ENCODE results near the gene CTPS2.

The CTPS2 gene

GRCh38 chrX:16567681-16568080 is 144.8 kb downstream of the CTPS2 start:
- TF ChIP-seq CTCF (IDR thresholded peaks at IDR 0.05; ENCODE audit: low read depth, low read length, missing control alignments), result no peak
- H3K4me3 ChIP-seq (ENCODE audit: low read depth, low read length), result no peak overlapping the region
- DNase-seq (ENCODE audit: low read depth), result no peak

GRCh38 chrX:16566571-16566970 is 145.9 kb downstream of the CTPS2 start:
- H3K4me3 ChIP-seq (ENCODE audit: low read depth, low read length), result no peak overlapping the region
- no peak for DNase-seq (ENCODE audit: low read depth)
- no peak for TF ChIP-seq CTCF (IDR thresholded peaks at IDR 0.05; ENCODE audit: low read depth, low read length, missing control alignments)

GRCh38 chrX:16560173-16560572 is 152.3 kb downstream of the CTPS2 start:
- TF ChIP-seq CTCF (IDR thresholded peaks at IDR 0.05; ENCODE audit: low read depth, low read length, missing control alignments), result no peak
- no peak overlapping the region for H3K4me3 ChIP-seq (ENCODE audit: low read depth, low read length)
- no peak for DNase-seq (ENCODE audit: low read depth)

GRCh38 chrX:16559206-16559619 is 153.3 kb downstream of the CTPS2 start:
- TF ChIP-seq CTCF (IDR thresholded peaks at IDR 0.05; ENCODE audit: low read depth, low read length, missing control alignments), result no peak
- no peak for DNase-seq (ENCODE audit: low read depth)
- no peak overlapping the region for H3K4me3 ChIP-seq (ENCODE audit: low read depth, low read length)

GRCh38 chrX:16558489-16558888 is 154.0 kb downstream of the CTPS2 start:
- no peak for DNase-seq (ENCODE audit: low read depth)
- no peak for TF ChIP-seq CTCF (IDR thresholded peaks at IDR 0.05; ENCODE audit: low read depth, low read length, missing control alignments)
- H3K4me3 ChIP-seq (ENCODE audit: low read depth, low read length), result no peak overlapping the region

GRCh38 chrX:16552546-16552945 is 159.9 kb downstream of the CTPS2 start:
- TF ChIP-seq CTCF (IDR thresholded peaks at IDR 0.05; ENCODE audit: low read depth, low read length, missing control alignments), result no peak
- no peak overlapping the region for H3K4me3 ChIP-seq (ENCODE audit: low read depth, low read length)
- DNase-seq (ENCODE audit: low read depth), result no peak

GRCh38 chrX:16547644-16548043 is 164.8 kb downstream of the CTPS2 start:
- no peak overlapping the region for H3K4me3 ChIP-seq (ENCODE audit: low read depth, low read length)
- no peak for TF ChIP-seq CTCF (IDR thresholded peaks at IDR 0.05; ENCODE audit: low read depth, low read length, missing control alignments)
- no peak for DNase-seq (ENCODE audit: low read depth)

All from GM12864 (cell line).